GM12878 (cell line): Measurements from ENCODE around the gene NLRP6. TPM values are rescaled to one million over a fixed set of nuclear protein-coding genes. Genes with fewer than 3 reads are reported as not detected.

Experiments used
- ATAC-seq: fragments of 200-7000 bp; cut with Tn5 transposase; 3 replicates; pipeline ENCODE4 v1.9.1; 2020; ENCODE audit warnings: mild to moderate bottlenecking, moderate library complexity
- BruUV-seq: library from RNA; stranded (reverse); fragments of 400-500 nt; replicated peaks from 2 replicates; lab custom pipeline; 2021; lab: Mats Ljungman, UMichigan
- CTCF ChIA-PET: fragments of 300-600 bp; sonication (Branson Sonifier 250); formaldehyde crosslinking; extraction: SDS; loops from one replicate; lab custom pipeline; 2021; ENCODE audit warnings: inconsistent platforms; lab: Yijun Ruan, JAX
- POLR2A ChIA-PET: fragments of 350-600 bp; formaldehyde crosslinking; extraction: SDS; loops from one replicate; lab custom pipeline; 2021; ENCODE audit warnings: inconsistent platforms; lab: Charles Lee
- RAD21 ChIA-PET: fragments of 300-600 bp; sonication (Branson Sonifier 250); formaldehyde crosslinking; loops from one replicate; lab custom pipeline; 2023; ENCODE audit warnings: antibody characterized with exemption; ENCODE audit not compliant: unreplicated experiment; lab: Charles Lee
- SMC1A ChIA-PET: fragments of 300-600 bp; sonication (Branson Sonifier 250); formaldehyde crosslinking; loops from one replicate; lab custom pipeline; 2023; ENCODE audit not compliant: unreplicated experiment, uncharacterized antibody; lab: Charles Lee
- DNase-seq: peaks from one replicate; pipeline ENCODE4 v3.0.0-alpha.2; 2011; ENCODE audit warnings: low read depth, low spot score
- FAIRE-seq: peaks from 3 replicates; lab custom pipeline; 2011; peaks lifted over from hg19 to GRCh38; lab: Jason Lieb, UNC
- H2AFZ ChIP-seq: 2 replicates; pipeline ENCODE4 v1.6.0; 2011; ENCODE audit warnings: low read depth, low read length, control low read depth; ENCODE audit not compliant: control insufficient read depth
- H3K27ac ChIP-seq: 2 replicates; pipeline ENCODE4 v1.5.1; 2011; ENCODE audit warnings: control low read depth; ENCODE audit not compliant: control insufficient read depth, insufficient read depth
- H3K27me3 ChIP-seq, 2 experiments: replicated peaks in 1 of 2; 2 replicates each; pipeline versions ENCODE4 v1.6.0 to v1.6.1; 2011; ENCODE audit warnings: low read length in 1 of 2; ENCODE audit not compliant: control insufficient read depth in 2 of 2, insufficient read depth in 2 of 2
- H3K36me3 ChIP-seq, 2 experiments: 2 replicates each; pipeline ENCODE4 v1.5.1; 2011; ENCODE audit warnings: low read length in 1 of 2; ENCODE audit not compliant: control insufficient read depth in 2 of 2, insufficient read depth in 2 of 2
- H3K4me1 ChIP-seq: 2 replicates; pipeline ENCODE4 v1.6.1; 2011; ENCODE audit warnings: mild to moderate bottlenecking, low read length, moderate library complexity, mixed read lengths; ENCODE audit not compliant: control insufficient read depth, insufficient read depth
- H3K4me2 ChIP-seq: 2 replicates; pipeline ENCODE4 v1.6.0; 2011; ENCODE audit warnings: control low read depth; ENCODE audit not compliant: control insufficient read depth, insufficient read depth
- H3K4me3 ChIP-seq: fragments of 200-600 bp; sonication (generic); 2 replicates; pipeline ENCODE4 v1.5.1; 2016
- H3K79me2 ChIP-seq: 2 replicates; pipeline ENCODE4 v1.6.0; 2011; ENCODE audit warnings: low read length; ENCODE audit not compliant: control insufficient read depth, insufficient read depth
- H3K9ac ChIP-seq: 2 replicates; pipeline ENCODE4 v1.8.0; 2011; ENCODE audit warnings: low read length, control low read depth, mixed read lengths; ENCODE audit not compliant: control insufficient read depth, insufficient read depth
- H3K9me3 ChIP-seq: replicated peaks from 3 replicates; pipeline ENCODE4 v1.5.1; 2011; ENCODE audit warnings: mild to moderate bottlenecking, low read length; ENCODE audit not compliant: control insufficient read depth, insufficient read depth
- H4K20me1 ChIP-seq: 2 replicates; pipeline ENCODE4 v1.6.0; 2011; ENCODE audit not compliant: control insufficient read depth, insufficient read depth
- BMI1 ChIP-seq: fragments of 450-650 bp; IDR thresholded peaks from 2 replicates; pipeline ENCODE4 v1.6.1; 2016; ENCODE audit warnings: mild to moderate bottlenecking, moderate library complexity, borderline replicate concordance
- CBX5 ChIP-seq: sonication (generic); IDR thresholded peaks from 2 replicates; pipeline ENCODE4 v1.6.1; 2016; ENCODE audit warnings: low read depth, moderate library complexity, mild to moderate bottlenecking, inconsistent platforms
- NFYA ChIP-seq: IDR thresholded peaks from 2 replicates; pipeline ENCODE4 v1.6.1; 2011; ENCODE audit warnings: low read depth, mild to moderate bottlenecking, low read length, improper control_type of control experiment, borderline replicate concordance
- RELA ChIP-seq: fragments of 450-650 bp; IDR thresholded peaks from 2 replicates; pipeline ENCODE4 v1.8.0; 2014; ENCODE audit warnings: borderline replicate concordance; ENCODE audit not compliant: partially characterized antibody
- TCF12 ChIP-seq: IDR thresholded peaks from 2 replicates; pipeline ENCODE4 v1.6.1; 2011; ENCODE audit warnings: low read depth, mild to moderate bottlenecking, low read length
- WGBS: methylation state at CpG from one replicate; pipeline ENCODE4 v1.1.6; 2016; ENCODE audit warnings: low lambda C conversion rate; ENCODE audit not compliant: insufficient replicate concordance, insufficient coverage; ENCODE audit errors: missing lambda C conversion rate; 5-methylcytosine and 5-hydroxymethylcytosine counted together
- in situ Hi-C: fragments of 300-500 bp; cut with MboI; formaldehyde crosslinking; loops from 9 replicates; pipeline ENCODE4 v1.14.3; 2018; ENCODE audit warnings: mixed read lengths
- intact Hi-C: fragments of 100-400 bp; cut with micrococcal nuclease; formaldehyde crosslinking; loops from one replicate; pipeline ENCODE4 v1.14.2; 2022; ENCODE audit not compliant: unreplicated experiment
- polyA plus RNA-seq, 11 experiments: library from polyadenylated mRNA; depleted of rRNA in 4 of 11; unstranded in 6 of 11; stranded (reverse) in 5 of 11; fragments of >200 nt; fragmentation: Nextera tagmentation in 4 of 11; fragmentation: Illumina TruSeq in 1 of 11; extraction: Ambion mirVana in 4 of 11; extraction: Trizol in 1 of 11; gene quantifications; 1 replicate in 1 of 11; 2 replicates in 10 of 11; pipeline versions ENCODE4 v1.2.1 to v1.2.3, GENCODE V29; 2011 to 2016; ENCODE audit warnings: inconsistent platforms in 2 of 11, missing spikeins in 2 of 11, low read depth in 1 of 11
- small RNA-seq: library from RNA; depleted of rRNA; stranded (forward); fragments of <200 nt; gene quantifications from one replicate; pipeline ENCODE3, GENCODE V24; 2014
- total RNA-seq, 4 experiments: library from RNA; depleted of rRNA in 3 of 4; stranded (reverse); fragments of >200 nt in 3 of 4; fragmentation: Illumina TruSeq in 1 of 4; extraction: Trizol in 1 of 4; gene quantifications; 2 replicates each; pipeline versions ENCODE4 v1.2.1 to v1.2.3, GENCODE V29; 2013 to 2021

NLRP6 gene
- total and polyA plus RNA-seq, 10 of the 15 experiments (the other 5 are each of a cell fraction or from before 2014, with no cell fraction given) = 0.03 to 0.11 TPM; not detected in 8

DNA sequence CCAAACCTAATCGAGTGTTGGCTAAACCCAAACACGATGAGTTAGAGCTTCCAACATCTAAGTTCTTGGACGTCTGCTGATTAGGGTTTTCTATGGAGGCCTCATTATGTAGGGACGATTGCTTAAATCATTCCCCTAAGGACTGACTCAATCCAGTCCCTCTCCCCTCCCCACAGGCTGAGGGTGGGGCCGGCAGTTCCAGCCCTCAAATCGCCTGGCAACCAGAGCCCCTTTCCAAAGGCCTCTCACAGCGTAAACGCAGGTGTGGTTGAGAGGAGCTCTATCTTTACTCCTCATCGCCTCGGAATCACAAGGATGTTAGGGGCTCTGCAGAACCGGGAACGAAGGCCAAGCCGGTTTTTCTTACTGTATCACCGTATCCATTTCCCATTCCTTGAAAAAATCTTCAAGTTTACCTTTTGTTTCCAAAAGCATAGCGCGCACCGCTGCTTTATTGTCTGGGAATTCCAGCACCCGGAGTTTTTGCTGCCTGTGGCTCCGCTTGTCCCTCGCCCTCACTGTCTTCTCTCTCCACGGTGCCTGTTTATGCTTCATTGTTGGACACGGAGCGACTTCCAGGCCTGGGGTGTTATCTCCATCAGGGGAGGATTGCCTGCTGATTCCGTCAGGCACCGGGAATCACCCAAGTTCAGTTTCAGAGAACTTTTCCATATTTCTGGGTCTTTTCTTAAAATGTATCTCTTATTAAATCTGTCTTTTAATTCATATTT, 56.2 kb downstream of the NLRP6 start:
- intact Hi-C loops = no loop called here
- Histone ChIP-seq H4K20me1 (no peaks in the 10 kb centered on the region), H3K36me3 (no peaks in the 10 kb centered on the region), H3K79me2 (no peaks in the 10 kb centered on the region), H3K9me3 (peaks cover 5% of the 10 kb centered on the region; the same call in 2 of the 3 replicates), H3K4me1 (peaks cover 25% of the 10 kb centered on the region), H3K27ac (no peak overlapping the region), H3K4me3 (no peak overlapping the region)
- WGBS = 83% methylated on average over 25 of the region's 25 CpGs
- CTCF ChIA-PET = interaction anchor here (2.5 kb wide), 1 partner anchor 14 kb away, joined by 13 read pairs; no protein-coding TSS in a partner anchor
- SMC1A ChIA-PET = no interaction called here
- DNase-seq (no peak), FAIRE-seq (no peak), ATAC-seq (no peak)
- BruUV-seq = no TSS peak
- RAD21 ChIA-PET = no interaction called here
- in situ Hi-C loops = no loop called here
- TF ChIP-seq CBX5 (no peak), TCF12 (no peak), NFYA (no peak), BMI1 (no peak), RELA (no peak)
- TF ChIP-seq, all 136 proteins: peak for 0
- Histone ChIP-seq H3K9ac (no peak overlapping the region), H2AFZ (no peak overlapping the region), H3K4me2 (no peak overlapping the region), H3K27me3 (no peaks in the 10 kb centered on the region)
- POLR2A ChIA-PET = interaction anchor here (6.0 kb wide), 1 partner anchor 12 kb away, joined by 67 read pairs; no protein-coding TSS in a partner anchor

Small RNAs within 50 kb of the gene (small RNA-seq; reads per million reads assigned to genes)
- gene AC136475.6 = not detected

Other genes with a start within 250 kb of the NLRP6 start
Only the 7 nearest of the 16 such genes appear.
- gene SIRT3, start 42.1 kb upstream of the NLRP6 start, total RNA-seq (2014; rRNA removed) = 12.4 and 13.3 TPM in 2 replicates
- 7.1 and 8.5 TPM in 2 replicates for gene SIRT3, start 42.1 kb upstream of the NLRP6 start, total RNA-seq (2014; rRNA removed; fragmentation: Illumina TruSeq; extraction: Trizol)
- 12.9 and 15.1 TPM in 2 replicates for gene SIRT3, start 42.1 kb upstream of the NLRP6 start, total RNA-seq (2021)
- 15.8 and 18.8 TPM in 2 replicates for gene SIRT3, start 42.1 kb upstream of the NLRP6 start, polyA plus RNA-seq (2011; rRNA removed)
- gene SIRT3, start 42.1 kb upstream of the NLRP6 start, polyA plus RNA-seq (2014; fragmentation: Illumina TruSeq; extraction: Trizol) = 11.8 and 19.4 TPM in 2 replicates
- gene SIRT3, start 42.1 kb upstream of the NLRP6 start, polyA plus RNA-seq (2014; fragmentation: Nextera tagmentation; extraction: Ambion mirVana) = 1 to 10 TPM in 1 of 2 experiments, under 1 TPM in 1; 0.90 to 2.8 TPM
- 22.6 and 23.2 TPM in 2 replicates for gene SIRT3, start 42.1 kb upstream of the NLRP6 start, polyA plus RNA-seq (2014; rRNA removed)
- gene SIRT3, start 42.1 kb upstream of the NLRP6 start, polyA plus RNA-seq (2016; fragmentation: Nextera tagmentation; extraction: Ambion mirVana) = 10 to 100 TPM; 11.4 to 12.9 TPM
- gene PSMD13, start 41.4 kb upstream of the NLRP6 start, total RNA-seq (2014; rRNA removed) = 173 and 184 TPM in 2 replicates
- 131 and 141 TPM in 2 replicates for gene PSMD13, start 41.4 kb upstream of the NLRP6 start, total RNA-seq (2014; rRNA removed; fragmentation: Illumina TruSeq; extraction: Trizol)
- gene PSMD13, start 41.4 kb upstream of the NLRP6 start, total RNA-seq (2021) = 160 and 163 TPM in 2 replicates
- 159 and 169 TPM in 2 replicates for gene PSMD13, start 41.4 kb upstream of the NLRP6 start, polyA plus RNA-seq (2011; rRNA removed)
- gene PSMD13, start 41.4 kb upstream of the NLRP6 start, polyA plus RNA-seq (2014; fragmentation: Illumina TruSeq; extraction: Trizol) = 164 and 170 TPM in 2 replicates
- gene PSMD13, start 41.4 kb upstream of the NLRP6 start, polyA plus RNA-seq (2014; fragmentation: Nextera tagmentation; extraction: Ambion mirVana) = 100 to 1,000 TPM; 198 to 221 TPM
- 169 and 193 TPM in 2 replicates for gene PSMD13, start 41.4 kb upstream of the NLRP6 start, polyA plus RNA-seq (2014; rRNA removed)
- gene PSMD13, start 41.4 kb upstream of the NLRP6 start, polyA plus RNA-seq (2016; fragmentation: Nextera tagmentation; extraction: Ambion mirVana) = 100 to 1,000 TPM; 277 to 303 TPM
- 3.5 and 3.9 TPM in 2 replicates for gene PGGHG, start 10.7 kb downstream of the NLRP6 start, total RNA-seq (2014; rRNA removed)
- 1.3 and 1.9 TPM in 2 replicates for gene PGGHG, start 10.7 kb downstream of the NLRP6 start, total RNA-seq (2014; rRNA removed; fragmentation: Illumina TruSeq; extraction: Trizol)
- 7.3 and 8.2 TPM in 2 replicates for gene PGGHG, start 10.7 kb downstream of the NLRP6 start, total RNA-seq (2021)
- 1.7 and 2.9 TPM in 2 replicates for gene PGGHG, start 10.7 kb downstream of the NLRP6 start, polyA plus RNA-seq (2011; rRNA removed)
- gene PGGHG, start 10.7 kb downstream of the NLRP6 start, polyA plus RNA-seq (2014; fragmentation: Illumina TruSeq; extraction: Trizol) = 0.17 and 1.5 TPM in 2 replicates
- under 1 TPM; 0.10 to 0.27 TPM for gene PGGHG, start 10.7 kb downstream of the NLRP6 start, polyA plus RNA-seq (2014; fragmentation: Nextera tagmentation; extraction: Ambion mirVana)
- 7.9 and 8.3 TPM in 2 replicates for gene PGGHG, start 10.7 kb downstream of the NLRP6 start, polyA plus RNA-seq (2014; rRNA removed)
- gene PGGHG, start 10.7 kb downstream of the NLRP6 start, polyA plus RNA-seq (2016; fragmentation: Nextera tagmentation; extraction: Ambion mirVana) = 1 to 10 TPM; 1.0 to 1.7 TPM
- not detected in 2 replicates for gene IFITM5, start 21.1 kb downstream of the NLRP6 start, total RNA-seq (2014; rRNA removed)
- gene IFITM5, start 21.1 kb downstream of the NLRP6 start, total RNA-seq (2014; rRNA removed; fragmentation: Illumina TruSeq; extraction: Trizol) = not detected in 2 replicates
- gene IFITM5, start 21.1 kb downstream of the NLRP6 start, total RNA-seq (2021) = not detected in 2 replicates
- not detected in 2 replicates for gene IFITM5, start 21.1 kb downstream of the NLRP6 start, polyA plus RNA-seq (2011; rRNA removed)
- not detected in 2 replicates for gene IFITM5, start 21.1 kb downstream of the NLRP6 start, polyA plus RNA-seq (2014; fragmentation: Illumina TruSeq; extraction: Trizol)
- not detected for gene IFITM5, start 21.1 kb downstream of the NLRP6 start, polyA plus RNA-seq (2014; fragmentation: Nextera tagmentation; extraction: Ambion mirVana)
- not detected in 2 replicates for gene IFITM5, start 21.1 kb downstream of the NLRP6 start, polyA plus RNA-seq (2014; rRNA removed)
- gene IFITM5, start 21.1 kb downstream of the NLRP6 start, polyA plus RNA-seq (2016; fragmentation: Nextera tagmentation; extraction: Ambion mirVana) = not detected
- gene IFITM2, start 29.4 kb downstream of the NLRP6 start, total RNA-seq (2014; rRNA removed) = 267 and 271 TPM in 2 replicates
- 295 and 327 TPM in 2 replicates for gene IFITM2, start 29.4 kb downstream of the NLRP6 start, total RNA-seq (2014; rRNA removed; fragmentation: Illumina TruSeq; extraction: Trizol)
- gene IFITM2, start 29.4 kb downstream of the NLRP6 start, total RNA-seq (2021) = 676 and 768 TPM in 2 replicates
- 116 and 205 TPM in 2 replicates for gene IFITM2, start 29.4 kb downstream of the NLRP6 start, polyA plus RNA-seq (2011; rRNA removed)
- gene IFITM2, start 29.4 kb downstream of the NLRP6 start, polyA plus RNA-seq (2014; fragmentation: Illumina TruSeq; extraction: Trizol) = 422 and 741 TPM in 2 replicates
- 1,000 to 10,000 TPM; 2,669 to 3,672 TPM for gene IFITM2, start 29.4 kb downstream of the NLRP6 start, polyA plus RNA-seq (2014; fragmentation: Nextera tagmentation; extraction: Ambion mirVana)
- gene IFITM2, start 29.4 kb downstream of the NLRP6 start, polyA plus RNA-seq (2014; rRNA removed) = 611 and 755 TPM in 2 replicates
- 100 to 1,000 TPM; 707 to 829 TPM for gene IFITM2, start 29.4 kb downstream of the NLRP6 start, polyA plus RNA-seq (2016; fragmentation: Nextera tagmentation; extraction: Ambion mirVana)
- 543 and 574 TPM in 2 replicates for gene IFITM1, start 35.6 kb downstream of the NLRP6 start, total RNA-seq (2014; rRNA removed)
- 485 and 549 TPM in 2 replicates for gene IFITM1, start 35.6 kb downstream of the NLRP6 start, total RNA-seq (2014; rRNA removed; fragmentation: Illumina TruSeq; extraction: Trizol)
- 396 and 453 TPM in 2 replicates for gene IFITM1, start 35.6 kb downstream of the NLRP6 start, total RNA-seq (2021)
- gene IFITM1, start 35.6 kb downstream of the NLRP6 start, polyA plus RNA-seq (2011; rRNA removed) = 240 and 671 TPM in 2 replicates
- 491 and 1,007 TPM in 2 replicates for gene IFITM1, start 35.6 kb downstream of the NLRP6 start, polyA plus RNA-seq (2014; fragmentation: Illumina TruSeq; extraction: Trizol)
- gene IFITM1, start 35.6 kb downstream of the NLRP6 start, polyA plus RNA-seq (2014; fragmentation: Nextera tagmentation; extraction: Ambion mirVana) = 1,000 to 10,000 TPM; 1,771 to 2,788 TPM
- gene IFITM1, start 35.6 kb downstream of the NLRP6 start, polyA plus RNA-seq (2014; rRNA removed) = 864 and 887 TPM in 2 replicates
- gene IFITM1, start 35.6 kb downstream of the NLRP6 start, polyA plus RNA-seq (2016; fragmentation: Nextera tagmentation; extraction: Ambion mirVana) = 100 to 1,000 TPM; 456 to 479 TPM
- 0.33 and 1.3 TPM in 2 replicates for gene IFITM3, start 42.5 kb downstream of the NLRP6 start, total RNA-seq (2014; rRNA removed)
- 0.54 and 0.88 TPM in 2 replicates for gene IFITM3, start 42.5 kb downstream of the NLRP6 start, total RNA-seq (2014; rRNA removed; fragmentation: Illumina TruSeq; extraction: Trizol)
- 2.5 and 3.0 TPM in 2 replicates for gene IFITM3, start 42.5 kb downstream of the NLRP6 start, total RNA-seq (2021)
- gene IFITM3, start 42.5 kb downstream of the NLRP6 start, polyA plus RNA-seq (2011; rRNA removed) = 0.58 and 0.98 TPM in 2 replicates
- gene IFITM3, start 42.5 kb downstream of the NLRP6 start, polyA plus RNA-seq (2014; fragmentation: Illumina TruSeq; extraction: Trizol) = 1.5 TPM in 1 of 2 replicates, not detected in the other
- 1 to 10 TPM; 2.1 to 2.3 TPM for gene IFITM3, start 42.5 kb downstream of the NLRP6 start, polyA plus RNA-seq (2014; fragmentation: Nextera tagmentation; extraction: Ambion mirVana)
- gene IFITM3, start 42.5 kb downstream of the NLRP6 start, polyA plus RNA-seq (2014; rRNA removed) = 0.77 and 1.8 TPM in 2 replicates
- gene IFITM3, start 42.5 kb downstream of the NLRP6 start, polyA plus RNA-seq (2016; fragmentation: Nextera tagmentation; extraction: Ambion mirVana) = 1 to 10 TPM; 2.2 to 3.6 TPM